ENCODE results near the gene PSTPIP2.
A peak's percentile ranks its signal among the peaks of the same experiment; 100 is the strongest.

The PSTPIP2 gene, protein sequence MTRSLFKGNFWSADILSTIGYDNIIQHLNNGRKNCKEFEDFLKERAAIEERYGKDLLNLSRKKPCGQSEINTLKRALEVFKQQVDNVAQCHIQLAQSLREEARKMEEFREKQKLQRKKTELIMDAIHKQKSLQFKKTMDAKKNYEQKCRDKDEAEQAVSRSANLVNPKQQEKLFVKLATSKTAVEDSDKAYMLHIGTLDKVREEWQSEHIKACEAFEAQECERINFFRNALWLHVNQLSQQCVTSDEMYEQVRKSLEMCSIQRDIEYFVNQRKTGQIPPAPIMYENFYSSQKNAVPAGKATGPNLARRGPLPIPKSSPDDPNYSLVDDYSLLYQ

DNA sequence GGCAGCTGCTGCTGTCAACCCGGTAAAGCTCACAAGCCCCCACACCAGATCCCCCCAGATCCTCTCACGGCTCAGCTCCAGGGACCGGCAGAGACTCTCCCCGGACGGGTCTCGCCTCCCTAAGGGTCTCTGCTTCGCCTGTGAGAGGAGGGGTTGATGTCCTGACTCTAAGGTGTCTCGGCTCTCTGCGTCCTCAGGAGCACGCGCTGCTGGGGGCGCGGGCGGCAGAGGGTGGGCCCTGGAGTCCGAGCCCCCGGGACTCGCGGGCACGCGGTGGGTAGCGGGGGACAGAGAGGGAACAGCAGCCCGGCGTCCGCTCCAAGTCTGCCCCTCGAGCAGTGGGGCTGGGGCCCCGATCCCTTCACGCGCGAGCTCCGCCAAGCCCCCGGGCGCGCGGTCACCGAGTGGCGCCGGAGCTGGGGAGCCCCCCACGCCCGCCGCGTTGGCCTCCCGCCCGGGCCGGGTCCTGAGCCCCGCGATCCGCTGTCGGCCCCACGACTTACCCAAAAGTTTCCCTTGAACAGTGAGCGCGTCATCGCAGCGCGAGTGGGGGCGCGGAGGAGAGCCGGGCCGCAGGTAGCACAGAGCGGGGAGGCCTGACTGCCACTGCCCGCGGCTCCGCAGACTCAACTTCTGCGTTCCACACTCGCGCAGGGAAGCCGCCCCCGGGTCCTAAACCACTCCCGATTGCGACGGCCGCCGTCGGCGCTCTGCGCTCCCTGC lies at the start of gene PSTPIP2:
PSTPIP2 (minus strand) TSS at position 608 of the 723 bp plus-strand sequence; CDS start at position 536, 72 bp downstream.
- Histone ChIP-seq H3K4me1 (ENCODE audit: control insufficient read depth, insufficient read depth, low read length) (no peaks in the 10 kb centered on the region), H3K36me3 (ENCODE audit: control insufficient read depth, insufficient read depth, low read length) (no peaks in the 10 kb centered on the region), H3K4me3 (ENCODE audit: low read depth, low read length) (peak within 1 kb of the TSS; percentile 66), H3K9ac (ENCODE audit: low read depth, low read length) (peak within 1 kb of the TSS; percentile 60), H3K9me3 (ENCODE audit: control insufficient read depth, insufficient read depth, low read length) (no peaks in the 10 kb centered on the region), H3K27me3 (ENCODE audit: control insufficient read depth, insufficient read depth, low read length) (peaks cover 33% of the 10 kb centered on the region)

DNA sequence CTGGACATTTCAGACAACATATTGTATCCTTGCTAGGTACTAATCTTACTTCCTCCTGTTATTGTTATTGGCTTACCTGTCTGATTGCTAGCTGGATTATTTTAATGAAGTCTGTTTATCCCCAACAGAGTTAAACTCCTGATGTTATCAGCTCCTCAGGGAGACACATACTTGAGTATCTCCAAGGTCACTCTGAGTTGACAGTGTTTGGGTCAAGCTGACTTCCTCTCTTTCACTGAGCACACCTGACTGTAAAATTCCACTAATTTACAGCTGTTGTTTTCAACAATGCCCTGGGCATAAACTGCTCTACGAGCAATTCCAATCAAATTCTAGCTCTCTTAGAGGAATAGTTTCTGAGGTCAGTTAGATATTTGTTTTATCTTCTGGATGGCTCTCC lies 41.7 kb upstream of the PSTPIP2 start:
- Histone ChIP-seq H3K27me3 (ENCODE audit: control insufficient read depth, insufficient read depth, low read length) (no peaks in the 10 kb centered on the region), H3K9me3 (ENCODE audit: control insufficient read depth, insufficient read depth, low read length) (no peaks in the 10 kb centered on the region), H3K9ac (ENCODE audit: low read depth, low read length) (no peak overlapping the region), H3K4me3 (ENCODE audit: low read depth, low read length) (no peak overlapping the region), H3K4me1 (ENCODE audit: control insufficient read depth, insufficient read depth, low read length) (no peaks in the 10 kb centered on the region), H3K36me3 (ENCODE audit: control insufficient read depth, insufficient read depth, low read length) (peaks cover 2% of the 10 kb centered on the region)

DNA sequence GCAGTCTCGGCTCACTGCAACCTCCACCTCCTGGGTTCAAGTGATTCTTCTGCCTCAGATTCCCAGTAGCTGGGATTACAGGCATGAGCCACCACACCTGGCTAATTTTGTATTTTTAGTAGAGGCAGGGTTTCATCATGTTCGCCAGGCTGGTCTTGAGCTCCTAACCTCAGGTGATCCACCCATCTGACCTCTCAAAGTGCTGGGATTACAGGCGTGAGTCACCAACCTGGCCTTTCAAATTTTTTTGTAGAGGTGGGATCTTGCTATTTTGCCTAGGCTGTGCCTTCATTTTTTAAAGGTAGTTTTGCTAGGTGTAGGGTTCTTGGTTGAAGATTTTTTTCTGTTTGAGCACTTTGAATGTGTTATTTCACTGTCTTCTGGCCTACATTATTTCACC lies 38.3 kb upstream of the PSTPIP2 start:
- no peaks in the 10 kb centered on the region for H3K4me1 ChIP-seq (ENCODE audit: control insufficient read depth, insufficient read depth, low read length)

DNA sequence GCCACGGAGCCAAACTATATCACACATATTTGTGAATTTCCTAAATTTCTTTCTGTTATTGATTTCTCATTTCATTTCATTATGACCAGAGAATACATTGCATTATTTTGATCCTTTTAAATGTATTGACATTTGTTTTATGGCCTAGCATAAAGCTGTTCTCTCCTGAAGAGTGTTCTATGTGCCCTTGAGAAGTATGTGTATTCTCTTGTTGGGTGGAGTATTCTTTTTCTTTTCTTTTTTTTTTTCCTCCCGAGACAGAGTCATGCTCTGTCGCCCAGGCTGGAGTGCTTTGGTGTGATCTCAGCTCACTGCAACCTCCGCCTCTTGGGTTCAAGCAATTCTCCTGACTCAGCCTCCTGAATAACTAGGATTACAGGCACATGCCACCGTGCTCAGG lies 37.3 kb upstream of the PSTPIP2 start:
- no peak overlapping the region for H3K4me3 ChIP-seq (ENCODE audit: low read depth, low read length)
- peaks cover 2% of the 10 kb centered on the region for H3K36me3 ChIP-seq (ENCODE audit: control insufficient read depth, insufficient read depth, low read length)

More for the DNA sequence above, 38.3 kb upstream of the PSTPIP2 start:
- peaks cover 2% of the 10 kb centered on the region for H3K36me3 ChIP-seq (ENCODE audit: control insufficient read depth, insufficient read depth, low read length)
- H3K9me3 ChIP-seq (ENCODE audit: control insufficient read depth, insufficient read depth, low read length): no peaks in the 10 kb centered on the region
- no peaks in the 10 kb centered on the region for H3K27me3 ChIP-seq (ENCODE audit: control insufficient read depth, insufficient read depth, low read length)
- no peak overlapping the region for H3K9ac ChIP-seq (ENCODE audit: low read depth, low read length)
- H3K4me3 ChIP-seq (ENCODE audit: low read depth, low read length): no peak overlapping the region

DNA sequence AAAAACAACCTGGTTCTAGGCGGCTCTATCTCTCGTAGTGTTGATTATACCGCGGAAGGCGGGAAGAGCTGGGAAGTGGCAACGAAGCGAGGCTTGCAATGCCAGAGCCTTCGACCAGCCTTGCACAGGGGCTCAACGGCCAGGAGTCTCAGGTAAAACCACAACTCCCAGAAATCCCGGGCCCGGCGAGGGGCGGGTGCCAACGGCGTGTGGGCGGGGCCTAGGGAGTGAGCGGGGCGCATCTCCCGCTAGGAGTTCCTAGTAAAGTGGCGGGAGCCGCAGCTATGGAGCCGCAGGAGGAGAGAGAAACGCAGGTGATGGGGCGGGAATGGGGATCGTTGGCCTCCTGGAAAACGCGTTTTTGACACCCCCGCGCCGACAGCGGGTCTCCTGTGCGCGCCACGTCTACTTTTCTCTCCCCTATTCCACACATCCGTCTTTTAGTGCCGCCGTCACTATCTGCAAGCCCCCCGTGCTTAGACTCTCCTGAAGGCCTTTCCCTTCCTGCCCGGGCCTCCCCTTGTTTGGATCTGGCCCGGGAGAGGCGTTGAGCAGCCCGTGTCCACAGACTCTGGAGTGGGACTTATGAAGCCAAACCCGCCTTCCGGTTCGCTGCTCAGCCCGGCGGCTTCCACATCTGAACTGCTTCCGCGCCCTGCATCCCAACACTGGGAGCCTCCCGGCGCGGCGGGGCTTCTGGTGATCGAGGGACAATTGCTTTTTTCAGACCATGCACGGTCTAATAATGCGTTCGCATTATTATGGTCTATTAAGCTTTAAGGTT lies 32.3 kb upstream of the PSTPIP2 start, which contains the start of gene HAUS1:
HAUS1 (plus strand) TSS at position 258 of the 784 bp plus-strand sequence; CDS start at position 285, 27 bp downstream.
- Histone ChIP-seq H3K4me3 (ENCODE audit: low read depth, low read length) (peak within 1 kb of the TSS; percentile 96), H3K27me3 (ENCODE audit: control insufficient read depth, insufficient read depth, low read length) (no peaks in the 10 kb centered on the region), H3K9me3 (ENCODE audit: control insufficient read depth, insufficient read depth, low read length) (no peaks in the 10 kb centered on the region), H3K36me3 (ENCODE audit: control insufficient read depth, insufficient read depth, low read length) (peaks cover 2% of the 10 kb centered on the region), H3K9ac (ENCODE audit: low read depth, low read length) (peak within 1 kb of the TSS; percentile 96), H3K4me1 (ENCODE audit: control insufficient read depth, insufficient read depth, low read length) (no peaks in the 10 kb centered on the region)

More for the DNA sequence above, 37.3 kb upstream of the PSTPIP2 start:
- Histone ChIP-seq H3K9me3 (ENCODE audit: control insufficient read depth, insufficient read depth, low read length) (no peaks in the 10 kb centered on the region), H3K4me1 (ENCODE audit: control insufficient read depth, insufficient read depth, low read length) (no peaks in the 10 kb centered on the region), H3K9ac (ENCODE audit: low read depth, low read length) (no peak overlapping the region), H3K27me3 (ENCODE audit: control insufficient read depth, insufficient read depth, low read length) (no peaks in the 10 kb centered on the region)

DNA sequence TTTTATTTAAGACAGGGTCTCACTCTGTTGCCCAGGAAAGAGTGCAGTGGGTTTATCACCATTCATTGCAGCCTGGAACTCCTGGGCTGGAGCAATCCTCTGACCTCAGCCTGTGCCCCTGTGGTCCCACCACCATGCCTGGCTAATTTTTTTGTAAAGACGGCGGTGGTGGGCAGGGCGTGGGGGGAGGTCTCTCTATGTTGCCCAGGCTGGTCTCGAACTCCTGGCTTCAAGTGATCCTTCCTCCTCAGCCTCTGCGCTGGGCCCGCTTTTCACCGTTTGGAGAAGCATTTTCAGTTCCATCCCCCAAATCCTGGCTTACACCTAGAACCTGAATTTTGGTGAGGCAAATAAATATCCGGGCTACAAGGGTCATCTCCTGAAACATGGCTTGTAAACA lies 27.4 kb upstream of the PSTPIP2 start:
- no peak overlapping the region for H3K4me3 ChIP-seq (ENCODE audit: low read depth, low read length)
- H3K9ac ChIP-seq (ENCODE audit: low read depth, low read length): no peak overlapping the region
- H3K36me3 ChIP-seq (ENCODE audit: control insufficient read depth, insufficient read depth, low read length): no peaks in the 10 kb centered on the region
- H3K9me3 ChIP-seq (ENCODE audit: control insufficient read depth, insufficient read depth, low read length): no peaks in the 10 kb centered on the region
- H3K4me1 ChIP-seq (ENCODE audit: control insufficient read depth, insufficient read depth, low read length): peaks cover 8% of the 10 kb centered on the region
- no peaks in the 10 kb centered on the region for H3K27me3 ChIP-seq (ENCODE audit: control insufficient read depth, insufficient read depth, low read length)

DNA sequence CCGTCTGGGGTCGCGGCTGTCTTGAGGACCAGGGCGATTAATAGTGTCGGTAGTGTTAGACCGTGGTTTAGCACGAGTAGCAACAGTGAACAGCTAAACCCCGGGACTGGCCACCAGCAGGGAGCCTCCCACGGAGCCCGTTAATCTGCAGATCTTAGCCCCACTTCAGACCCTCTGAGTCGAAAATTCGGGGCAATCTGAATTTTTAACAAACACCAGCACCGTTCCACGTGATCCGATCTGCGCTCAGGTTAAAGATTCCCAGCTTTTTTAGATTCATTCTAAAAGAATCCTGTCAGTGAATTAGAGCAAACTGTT lies 26.5 kb upstream of the PSTPIP2 start:
- Histone ChIP-seq H3K27me3 (ENCODE audit: control insufficient read depth, insufficient read depth, low read length) (no peaks in the 10 kb centered on the region), H3K36me3 (ENCODE audit: control insufficient read depth, insufficient read depth, low read length) (peaks cover under 1% of the 10 kb centered on the region), H3K9ac (ENCODE audit: low read depth, low read length) (peak overlapping the region; percentile 61), H3K9me3 (ENCODE audit: control insufficient read depth, insufficient read depth, low read length) (no peaks in the 10 kb centered on the region), H3K4me3 (ENCODE audit: low read depth, low read length) (peak overlapping the region; percentile 97), H3K4me1 (ENCODE audit: control insufficient read depth, insufficient read depth, low read length) (peaks cover 8% of the 10 kb centered on the region)

DNA sequence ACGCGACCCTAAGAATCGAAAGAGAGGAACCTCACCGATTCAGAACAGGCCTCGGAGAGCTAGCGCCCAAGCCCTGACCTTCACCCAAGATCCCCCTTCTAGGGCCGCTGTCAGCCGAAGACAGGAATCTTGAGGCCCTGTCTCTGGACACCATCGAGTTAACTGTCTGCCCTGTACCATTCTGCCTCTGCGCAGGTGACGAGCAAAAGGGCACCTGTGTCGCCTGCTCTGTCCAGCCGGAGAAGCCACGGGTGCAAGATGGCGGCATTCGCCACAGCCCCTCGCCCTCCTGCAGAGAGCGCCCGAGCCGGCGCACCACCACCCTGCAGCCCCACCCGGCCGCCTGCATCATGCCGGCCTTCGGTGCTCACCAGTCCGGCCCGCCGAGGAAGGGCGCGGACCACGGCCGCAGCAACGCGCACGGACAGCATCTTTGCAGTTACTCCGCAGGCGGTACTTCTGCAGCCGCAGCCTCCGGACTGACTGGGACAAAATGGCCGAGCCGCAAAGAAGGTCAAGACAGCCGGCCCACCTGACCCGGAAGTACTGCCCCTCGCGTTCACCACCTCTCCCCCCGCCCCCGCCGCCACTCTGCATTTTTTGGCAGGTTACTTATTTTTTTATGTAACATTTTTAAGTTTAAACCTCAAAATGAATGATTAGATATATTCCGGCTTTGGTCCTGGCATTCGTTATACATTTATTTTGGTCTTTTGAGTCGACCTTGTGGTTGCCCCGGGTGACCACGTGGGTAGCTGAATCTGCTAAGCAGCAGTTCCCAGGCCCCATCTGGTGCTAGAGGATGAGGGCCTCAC lies 25.9 kb upstream of the PSTPIP2 start, which contains the start of gene ATP5F1A:
ATP5F1A (minus strand) TSS at position 496 of the 815 bp plus-strand sequence; CDS start at position 431, 65 bp downstream.
- Histone ChIP-seq H3K36me3 (ENCODE audit: control insufficient read depth, insufficient read depth, low read length) (peaks cover 3% of the 10 kb centered on the region), H3K4me3 (ENCODE audit: low read depth, low read length) (peak within 1 kb of the TSS; percentile 97), H3K9ac (ENCODE audit: low read depth, low read length) (peak within 1 kb of the TSS; percentile 96), H3K9me3 (ENCODE audit: control insufficient read depth, insufficient read depth, low read length) (no peaks in the 10 kb centered on the region), H3K27me3 (ENCODE audit: control insufficient read depth, insufficient read depth, low read length) (no peaks in the 10 kb centered on the region), H3K4me1 (ENCODE audit: control insufficient read depth, insufficient read depth, low read length) (peaks cover 8% of the 10 kb centered on the region)

DNA sequence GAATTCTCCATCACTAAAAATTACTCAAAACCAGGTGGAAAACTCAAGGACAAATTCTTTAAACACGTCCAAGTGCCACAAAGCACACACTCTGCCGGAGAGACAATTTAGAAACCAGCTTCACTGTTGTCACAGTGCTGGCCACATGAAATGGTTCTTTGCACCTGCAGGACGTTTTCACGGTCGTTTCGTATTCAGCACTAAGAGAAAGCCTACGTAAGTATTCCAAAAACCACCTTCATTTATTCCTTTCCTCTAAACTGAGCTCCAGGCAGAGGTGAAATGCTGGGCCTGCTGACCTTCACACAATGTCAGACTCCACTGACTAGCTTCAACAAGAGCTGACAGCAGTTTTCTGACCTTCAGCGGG lies 25.4 kb upstream of the PSTPIP2 start:
- peaks cover 8% of the 10 kb centered on the region for H3K4me1 ChIP-seq (ENCODE audit: control insufficient read depth, insufficient read depth, low read length)
- peak overlapping the region; percentile 96 for H3K9ac ChIP-seq (ENCODE audit: low read depth, low read length)
- H3K9me3 ChIP-seq (ENCODE audit: control insufficient read depth, insufficient read depth, low read length): no peaks in the 10 kb centered on the region
- no peaks in the 10 kb centered on the region for H3K27me3 ChIP-seq (ENCODE audit: control insufficient read depth, insufficient read depth, low read length)
- peak overlapping the region; percentile 97 for H3K4me3 ChIP-seq (ENCODE audit: low read depth, low read length)
- peaks cover 3% of the 10 kb centered on the region for H3K36me3 ChIP-seq (ENCODE audit: control insufficient read depth, insufficient read depth, low read length)

DNA sequence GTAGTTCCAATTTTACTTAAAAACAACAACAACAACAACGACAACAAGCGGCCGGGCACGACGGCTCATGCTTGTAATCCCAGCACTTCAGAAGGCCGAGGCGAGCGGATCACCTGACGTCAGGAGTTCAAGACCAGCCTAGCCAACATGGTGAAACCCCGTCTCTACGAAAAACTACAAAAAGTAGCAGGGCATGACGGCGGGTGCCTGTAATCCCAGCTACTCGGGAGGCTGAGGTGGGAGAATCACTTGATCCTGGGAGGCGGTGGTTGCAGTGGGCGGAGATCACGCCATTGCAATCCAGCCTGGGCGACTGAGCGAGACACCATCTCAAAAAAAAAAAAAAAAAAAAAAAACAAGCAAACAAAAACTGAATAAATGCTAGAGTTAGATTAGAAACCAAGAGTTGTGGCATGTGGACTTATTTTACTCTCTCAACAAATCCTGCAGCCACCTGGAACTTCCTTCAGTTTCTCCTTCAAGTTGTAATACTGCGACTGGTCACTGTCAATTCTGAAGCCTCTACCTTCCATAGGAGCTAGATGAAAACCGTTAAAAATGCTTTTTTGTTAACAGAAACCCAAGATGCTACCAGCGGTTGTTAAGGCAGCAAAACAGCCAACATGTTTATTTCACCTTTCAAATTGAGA lies 24.7 kb upstream of the PSTPIP2 start:
- Histone ChIP-seq H3K4me1 (ENCODE audit: control insufficient read depth, insufficient read depth, low read length) (peaks cover 8% of the 10 kb centered on the region), H3K36me3 (ENCODE audit: control insufficient read depth, insufficient read depth, low read length) (peaks cover 8% of the 10 kb centered on the region), H3K4me3 (ENCODE audit: low read depth, low read length) (peak overlapping the region; percentile 97), H3K9ac (ENCODE audit: low read depth, low read length) (peak overlapping the region; percentile 96), H3K27me3 (ENCODE audit: control insufficient read depth, insufficient read depth, low read length) (no peaks in the 10 kb centered on the region), H3K9me3 (ENCODE audit: control insufficient read depth, insufficient read depth, low read length) (no peaks in the 10 kb centered on the region)

Measured in iPS-15b (cell line).